Lower leg skin (tissue), 3 donors: ENCODE data around the gene DAP.

ENCODE experiments used
- POLR2A ChIP-seq, 2 donors: fragments of 450-650 bp; IDR thresholded peaks; one replicate each; pipeline ENCODE4 v1.6.1; 2016 to 2017; ENCODE audit warnings: antibody characterized with exemption in 2 of 2, mild to moderate bottlenecking in 1 of 2, moderate library complexity in 1 of 2
- TF ChIP-seq, protein P1 (sequence below), 3 donors: fragments of 450-650 bp; IDR thresholded peaks; one replicate each; pipeline ENCODE4 v1.5.1; 2016; ENCODE audit warnings: antibody characterized with exemption in 3 of 3, mild to moderate bottlenecking in 3 of 3, moderate library complexity in 2 of 3

- TF ChIP-seq, protein P1, sequence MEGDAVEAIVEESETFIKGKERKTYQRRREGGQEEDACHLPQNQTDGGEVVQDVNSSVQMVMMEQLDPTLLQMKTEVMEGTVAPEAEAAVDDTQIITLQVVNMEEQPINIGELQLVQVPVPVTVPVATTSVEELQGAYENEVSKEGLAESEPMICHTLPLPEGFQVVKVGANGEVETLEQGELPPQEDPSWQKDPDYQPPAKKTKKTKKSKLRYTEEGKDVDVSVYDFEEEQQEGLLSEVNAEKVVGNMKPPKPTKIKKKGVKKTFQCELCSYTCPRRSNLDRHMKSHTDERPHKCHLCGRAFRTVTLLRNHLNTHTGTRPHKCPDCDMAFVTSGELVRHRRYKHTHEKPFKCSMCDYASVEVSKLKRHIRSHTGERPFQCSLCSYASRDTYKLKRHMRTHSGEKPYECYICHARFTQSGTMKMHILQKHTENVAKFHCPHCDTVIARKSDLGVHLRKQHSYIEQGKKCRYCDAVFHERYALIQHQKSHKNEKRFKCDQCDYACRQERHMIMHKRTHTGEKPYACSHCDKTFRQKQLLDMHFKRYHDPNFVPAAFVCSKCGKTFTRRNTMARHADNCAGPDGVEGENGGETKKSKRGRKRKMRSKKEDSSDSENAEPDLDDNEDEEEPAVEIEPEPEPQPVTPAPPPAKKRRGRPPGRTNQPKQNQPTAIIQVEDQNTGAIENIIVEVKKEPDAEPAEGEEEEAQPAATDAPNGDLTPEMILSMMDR (IDR thresholded peaks at IDR 0.05): no peak
- TF ChIP-seq POLR2A (IDR thresholded peaks at IDR 0.05): no peak
These were observed 37.5 kb downstream of the DAP start for GRCh38 chr5:10723514-10723913.
